Uterus (tissue), 2 donors: ENCODE results near the gene ZNF155.

Experiments used
- POLR2A ChIP-seq, 2 donors: fragments of 450-650 bp; IDR thresholded peaks; one replicate each; pipeline ENCODE4 v1.6.1; 2016; ENCODE audit warnings: antibody characterized with exemption in 2 of 2, mild to moderate bottlenecking in 1 of 2, moderate library complexity in 1 of 2
- TF ChIP-seq, protein P1 (sequence below), 4 experiments: fragments of 200-600 bp in 2 of 4; fragments of 450-650 bp in 2 of 4; sonication (generic) in 2 of 4; IDR thresholded peaks; one replicate each; pipeline ENCODE4 v1.5.1; 2016 to 2019; ENCODE audit warnings: antibody characterized with exemption in 4 of 4, mild to moderate bottlenecking in 2 of 4, moderate library complexity in 1 of 4

DNA sequence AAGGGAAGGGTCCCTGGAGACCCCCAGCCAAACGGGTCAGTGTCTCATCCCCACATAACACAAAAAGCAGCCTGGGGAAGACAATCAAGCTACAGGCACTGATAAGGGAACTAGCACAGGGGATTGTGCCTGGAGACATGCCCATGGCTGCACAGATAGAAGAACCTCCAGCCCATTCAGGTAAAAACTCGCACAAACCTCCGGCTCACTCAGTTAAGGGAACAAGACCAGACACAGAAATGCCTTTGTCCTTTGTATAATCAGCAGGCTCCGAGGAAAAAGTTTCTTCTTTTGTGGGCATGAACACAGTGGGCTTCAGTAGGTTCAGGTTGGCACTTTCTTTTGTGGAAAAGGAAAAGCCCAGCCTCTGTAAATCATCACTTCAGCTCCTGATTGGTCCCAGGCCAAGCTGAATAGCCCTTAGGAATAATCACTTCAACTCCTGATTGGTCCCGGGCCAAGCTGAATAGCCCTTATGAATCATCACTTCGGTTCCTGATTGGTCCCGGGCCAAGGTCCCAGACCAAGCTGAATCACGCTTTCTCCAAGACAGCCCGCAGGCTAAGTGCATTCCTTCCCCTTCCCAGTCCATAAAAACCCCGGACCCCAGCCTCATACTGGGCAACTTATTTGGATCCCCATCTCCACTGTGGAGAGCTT, 13.8 kb downstream of the ZNF155 start:
- TF ChIP-seq, protein P1, sequence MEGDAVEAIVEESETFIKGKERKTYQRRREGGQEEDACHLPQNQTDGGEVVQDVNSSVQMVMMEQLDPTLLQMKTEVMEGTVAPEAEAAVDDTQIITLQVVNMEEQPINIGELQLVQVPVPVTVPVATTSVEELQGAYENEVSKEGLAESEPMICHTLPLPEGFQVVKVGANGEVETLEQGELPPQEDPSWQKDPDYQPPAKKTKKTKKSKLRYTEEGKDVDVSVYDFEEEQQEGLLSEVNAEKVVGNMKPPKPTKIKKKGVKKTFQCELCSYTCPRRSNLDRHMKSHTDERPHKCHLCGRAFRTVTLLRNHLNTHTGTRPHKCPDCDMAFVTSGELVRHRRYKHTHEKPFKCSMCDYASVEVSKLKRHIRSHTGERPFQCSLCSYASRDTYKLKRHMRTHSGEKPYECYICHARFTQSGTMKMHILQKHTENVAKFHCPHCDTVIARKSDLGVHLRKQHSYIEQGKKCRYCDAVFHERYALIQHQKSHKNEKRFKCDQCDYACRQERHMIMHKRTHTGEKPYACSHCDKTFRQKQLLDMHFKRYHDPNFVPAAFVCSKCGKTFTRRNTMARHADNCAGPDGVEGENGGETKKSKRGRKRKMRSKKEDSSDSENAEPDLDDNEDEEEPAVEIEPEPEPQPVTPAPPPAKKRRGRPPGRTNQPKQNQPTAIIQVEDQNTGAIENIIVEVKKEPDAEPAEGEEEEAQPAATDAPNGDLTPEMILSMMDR (IDR thresholded peaks at IDR 0.05) = no peak
- TF ChIP-seq POLR2A (IDR thresholded peaks at IDR 0.05) = no peak
